SK-MEL-5 (cell line): ENCODE measurements around the gene ANKRD30A. TPM values are rescaled to one million over a fixed set of nuclear protein-coding genes. Genes with fewer than 3 reads are reported as not detected.
A peak's percentile ranks its signal among the peaks of the same experiment; 100 is the strongest.
"Not testable (repeated sequence)": the region's sequence is repeated elsewhere in the genome, so short reads cannot be mapped to it uniquely, and the experiment has no call there.

Experiments
- DNase-seq: peaks from one replicate; pipeline ENCODE4 v3.0.0-alpha.2; 2016; ENCODE audit warnings: low read depth, low spot score
- in situ Hi-C: cut with HindIII; loops from 2 replicates; pipeline ENCODE4 v1.10.0; 2016; ENCODE audit warnings: low sequenced_read_pairs, high pct_unique_total_duplicates, low pct_unique_long_range_greater_than_20kb
- total RNA-seq: library from RNA; depleted of rRNA; stranded (reverse); fragments of >200 nt; shearing (Covaris generic); gene quantifications from 2 replicates; pipeline ENCODE4 v1.2.3, GENCODE V29; 2014

Gene ANKRD30A
- total RNA-seq, 1 experiment from 2014 or later: not detected

DNA sequence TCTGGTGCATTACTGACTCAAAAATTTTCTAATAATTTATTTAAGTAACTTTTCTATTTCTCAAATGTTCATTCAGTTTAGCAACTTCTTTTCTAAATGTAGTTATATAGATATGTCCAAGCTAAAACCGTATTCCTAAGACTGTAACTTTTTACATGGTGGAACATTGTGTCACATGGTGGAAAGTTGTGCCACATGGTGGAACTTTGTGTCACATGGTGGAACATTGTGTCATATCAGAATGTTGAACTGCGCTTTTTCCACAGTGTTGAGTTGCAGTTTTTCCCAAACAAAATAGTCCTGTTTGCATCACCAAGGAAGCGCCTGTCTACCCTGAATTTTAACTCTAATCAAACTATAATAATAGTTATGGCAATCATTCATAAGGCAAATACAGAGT is 109.3 kb downstream of the ANKRD30A start:
- no peak for DNase-seq
- in situ Hi-C loops: no loop called here

DNA sequence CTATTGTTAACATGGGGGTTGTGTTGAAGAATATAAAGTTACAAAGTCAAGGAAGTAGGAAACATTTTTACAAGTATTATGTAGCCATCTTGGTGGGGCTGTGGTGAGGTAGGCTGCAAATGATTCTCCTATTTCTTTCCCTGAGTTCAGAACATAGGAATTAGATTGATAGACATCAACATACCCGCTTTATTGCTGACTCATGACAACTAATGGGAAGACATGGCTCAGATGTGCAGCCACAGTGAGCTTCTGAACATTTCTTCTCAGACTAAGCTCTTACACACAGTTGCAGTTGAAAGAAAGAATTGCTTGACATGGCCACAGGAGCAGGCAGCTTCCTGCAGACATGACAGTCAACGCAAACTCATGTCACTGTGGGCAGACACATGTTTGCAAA is 110.7 kb downstream of the ANKRD30A start:
- in situ Hi-C loops: no loop called here
- no peak for DNase-seq

DNA sequence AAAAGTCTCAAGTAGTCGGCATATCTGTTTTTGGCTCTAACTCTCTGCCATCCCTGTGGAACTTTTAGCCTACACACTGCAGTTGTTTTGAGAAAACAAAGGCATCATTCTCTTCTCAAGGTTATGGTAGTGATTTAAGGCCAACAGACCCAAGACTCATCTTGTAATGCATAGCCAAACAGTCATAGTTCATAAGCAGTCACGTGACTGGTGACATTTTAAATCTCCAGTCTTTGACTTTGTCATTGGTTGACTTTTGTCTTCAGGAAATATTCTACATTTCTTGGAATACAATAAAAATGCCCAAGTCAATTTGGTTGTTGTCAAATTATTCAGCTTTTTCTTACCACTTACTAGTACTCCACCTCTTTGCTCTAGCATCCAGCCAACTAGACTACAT is 114.8 kb downstream of the ANKRD30A start:
- in situ Hi-C loops: no loop called here

DNA sequence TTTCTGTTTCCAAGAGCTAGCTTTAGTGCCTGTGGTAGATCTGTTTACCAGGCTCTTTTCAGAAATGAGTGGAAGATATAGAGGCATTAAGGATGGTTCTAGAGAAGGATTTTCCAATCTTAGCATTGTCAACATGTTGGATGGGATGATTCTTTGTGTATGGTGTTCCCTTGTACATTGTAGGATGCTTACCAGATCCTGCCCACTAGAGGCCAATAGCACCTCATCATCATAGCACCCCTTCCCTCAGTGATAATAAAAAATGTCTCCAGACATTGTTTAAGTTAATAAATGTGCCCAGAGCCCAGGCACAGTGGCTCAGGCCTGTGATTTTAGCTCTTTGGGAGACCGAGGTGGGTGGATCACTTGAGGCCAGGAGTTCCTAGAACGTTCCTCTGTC is 121.2 kb downstream of the ANKRD30A start:
- no peak for DNase-seq
- in situ Hi-C loops: no loop called here

More for the DNA sequence above, 114.8 kb downstream of the ANKRD30A start:
- no peak for DNase-seq

DNA sequence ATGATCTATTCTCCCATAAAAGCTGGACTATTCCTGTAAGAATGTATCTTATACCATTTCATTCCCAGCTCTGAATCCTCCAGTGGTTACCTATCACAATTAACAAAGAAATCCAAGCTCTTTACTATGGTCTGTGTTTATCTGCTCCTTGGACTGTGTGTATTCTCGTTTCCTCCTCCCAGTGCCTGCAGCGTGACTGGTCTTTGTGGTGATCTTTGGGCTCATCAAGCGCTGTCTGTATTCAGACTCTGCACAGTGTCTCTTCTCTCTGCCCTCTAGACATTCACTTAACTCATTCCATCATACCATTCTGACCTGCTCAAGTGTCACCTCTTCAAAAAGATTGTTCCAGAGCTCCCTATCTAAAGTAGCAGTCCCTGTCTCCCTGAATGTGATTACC is 130.4 kb downstream of the ANKRD30A start:
- in situ Hi-C loops: not testable (repeated sequence)

DNA sequence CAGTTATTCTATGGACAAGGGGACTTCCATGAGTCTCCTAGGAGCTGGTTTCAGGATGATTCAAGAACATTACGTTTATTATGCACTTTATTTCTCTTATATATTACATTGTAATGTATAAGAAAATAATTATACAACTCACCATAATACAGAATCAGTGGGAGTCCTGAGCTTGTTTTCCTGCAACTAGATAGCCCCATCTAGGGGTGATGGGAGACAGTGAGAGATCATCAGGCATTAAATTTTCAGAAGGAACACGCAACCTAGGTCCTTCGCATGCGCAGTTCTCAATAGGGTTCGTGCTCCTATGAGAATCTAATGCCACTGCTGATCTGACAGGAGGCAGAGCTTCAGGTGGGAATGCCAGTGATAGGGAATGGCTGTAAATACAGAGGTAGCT is 137.9 kb downstream of the ANKRD30A start:
- DNase-seq: peak; percentile 60
- in situ Hi-C loops: no loop called here

More for the DNA sequence above, 130.4 kb downstream of the ANKRD30A start:
- not testable (repeated sequence) for DNase-seq

DNA sequence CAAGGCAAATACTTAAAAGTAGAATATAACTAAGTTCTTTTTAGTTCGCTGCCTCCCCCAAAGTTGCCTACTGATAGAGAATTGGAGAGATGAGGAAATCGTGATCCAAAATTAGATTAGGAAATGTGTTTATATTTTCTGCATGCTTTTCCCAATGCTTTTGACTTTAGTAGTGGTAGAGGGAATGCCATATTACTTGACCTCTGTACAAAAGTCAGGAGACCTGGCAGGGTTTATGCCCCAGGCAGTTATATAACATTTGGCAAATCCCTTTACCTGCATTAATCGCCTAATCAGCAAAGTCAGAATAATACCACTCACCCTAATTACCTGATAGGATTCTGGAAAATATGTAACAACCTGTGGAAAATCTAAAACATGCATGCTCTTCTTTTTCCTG is 142.9 kb downstream of the ANKRD30A start:
- no peak for DNase-seq
- in situ Hi-C loops: no loop called here

DNA sequence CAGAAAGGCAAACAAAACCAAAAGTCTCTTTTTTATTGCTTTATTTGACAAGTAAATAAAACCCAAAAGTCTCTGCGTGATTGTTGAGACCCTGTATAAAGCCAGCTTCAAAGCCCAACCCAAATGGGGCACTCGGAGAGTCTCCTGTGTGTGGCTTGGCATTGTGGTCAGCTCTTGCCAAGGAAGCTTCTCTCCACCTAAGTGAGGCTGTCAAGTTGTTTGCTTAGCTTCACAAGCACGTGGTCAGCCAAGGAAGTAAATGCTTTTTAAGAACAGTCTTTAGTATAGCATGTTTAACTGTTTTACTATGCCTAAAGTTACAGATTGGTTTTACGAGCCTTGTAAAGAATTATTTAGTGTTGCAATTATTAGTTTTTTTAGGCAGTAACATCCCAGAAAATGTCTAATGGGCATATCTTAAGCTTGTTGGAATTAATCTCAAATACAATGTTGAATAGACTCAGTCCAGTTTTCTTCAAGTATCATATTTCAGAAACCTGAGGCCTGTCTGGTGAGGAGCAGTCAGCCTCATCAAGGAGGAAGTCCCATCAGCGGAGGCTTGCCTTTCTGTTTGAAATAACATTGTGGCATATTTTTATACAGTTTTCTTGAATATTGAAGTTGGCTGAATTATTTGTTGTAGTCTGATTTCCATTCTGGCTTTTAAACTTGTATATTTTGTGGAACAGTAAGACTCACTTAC is 144.3 kb downstream of the ANKRD30A start:
- DNase-seq: no peak
- in situ Hi-C loops: no loop called here

DNA sequence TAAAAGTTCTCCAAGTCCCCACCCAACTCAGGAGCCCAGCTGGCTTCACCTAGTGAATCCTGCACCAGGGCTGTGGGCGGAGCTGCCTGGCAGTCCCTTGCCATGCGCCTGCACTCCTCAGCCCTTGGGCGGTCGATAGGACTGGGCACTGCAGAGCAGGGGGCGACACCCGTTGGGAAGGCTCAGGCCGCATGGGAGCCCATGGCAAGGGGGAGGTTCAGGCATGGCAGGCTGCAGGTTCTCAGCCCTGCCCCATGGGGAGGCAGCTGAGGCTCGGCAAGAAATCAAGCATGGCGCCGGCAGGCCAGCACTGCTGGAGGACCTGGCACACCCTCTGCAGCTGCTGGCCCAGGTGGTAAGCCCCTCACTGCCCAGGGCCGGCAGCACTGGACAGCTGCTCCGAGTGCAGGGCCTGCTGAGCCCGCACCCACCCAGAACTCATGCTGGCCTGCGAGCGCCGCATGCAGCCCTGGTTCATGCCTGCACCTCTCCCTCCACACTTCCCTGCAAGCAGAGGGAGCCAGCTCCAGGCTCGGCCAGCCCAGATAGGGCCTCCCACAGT is 149.9 kb downstream of the ANKRD30A start:
- in situ Hi-C loops: no loop called here

DNA sequence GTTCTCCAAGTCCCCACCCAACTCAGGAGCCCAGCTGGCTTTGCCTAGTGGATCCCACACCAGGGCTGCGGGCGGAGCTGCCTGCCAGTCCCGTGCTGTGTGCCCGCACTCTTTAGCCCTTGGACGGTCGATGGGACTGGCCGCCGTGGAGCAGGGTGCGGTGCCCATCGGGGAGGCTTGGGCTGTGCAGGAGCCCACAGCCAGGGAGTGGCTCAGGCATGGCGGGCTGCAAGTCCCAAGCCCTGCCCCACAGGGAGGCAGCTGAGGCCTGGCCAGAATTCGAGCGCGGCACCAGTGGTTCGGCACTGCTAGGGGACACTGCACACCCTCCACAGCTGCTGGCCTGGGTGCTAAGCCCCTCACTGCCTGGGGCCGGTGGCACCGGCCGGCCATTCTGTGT is 159.7 kb downstream of the ANKRD30A start:
- DNase-seq: no peak
- in situ Hi-C loops: no loop called here

More for the DNA sequence above, 149.9 kb downstream of the ANKRD30A start:
- no peak for DNase-seq

DNA sequence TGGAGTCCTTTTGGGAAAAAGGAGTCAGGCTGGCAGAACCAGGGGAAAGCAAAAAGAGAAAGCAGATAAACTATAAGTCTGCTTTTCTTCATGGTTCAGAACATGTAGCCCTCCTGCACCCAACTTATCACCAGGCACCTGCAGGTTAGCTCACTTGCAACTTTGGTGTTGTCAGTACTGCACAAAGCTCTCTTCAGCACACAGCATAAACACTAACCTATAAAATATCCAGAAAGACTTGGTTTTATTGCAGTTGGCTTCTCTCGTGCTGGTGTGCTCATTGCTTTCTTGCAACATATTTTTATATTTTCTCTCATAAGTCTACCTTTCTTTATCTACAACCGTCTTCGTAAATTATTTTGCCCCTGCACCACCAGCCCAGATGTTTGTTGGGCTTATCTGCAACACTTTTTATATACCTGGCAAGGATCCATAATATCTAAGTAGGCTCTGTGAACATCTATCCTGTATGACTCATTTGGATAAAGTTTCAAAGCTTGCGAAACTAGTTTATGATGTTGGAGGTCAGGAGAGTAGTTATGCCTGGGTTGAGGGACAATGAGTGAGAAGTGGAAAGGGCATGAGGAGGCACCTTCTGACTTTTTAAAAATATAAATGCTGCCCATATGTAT is 164.6 kb downstream of the ANKRD30A start:
- no peak for DNase-seq
- in situ Hi-C loops: no loop called here

DNA sequence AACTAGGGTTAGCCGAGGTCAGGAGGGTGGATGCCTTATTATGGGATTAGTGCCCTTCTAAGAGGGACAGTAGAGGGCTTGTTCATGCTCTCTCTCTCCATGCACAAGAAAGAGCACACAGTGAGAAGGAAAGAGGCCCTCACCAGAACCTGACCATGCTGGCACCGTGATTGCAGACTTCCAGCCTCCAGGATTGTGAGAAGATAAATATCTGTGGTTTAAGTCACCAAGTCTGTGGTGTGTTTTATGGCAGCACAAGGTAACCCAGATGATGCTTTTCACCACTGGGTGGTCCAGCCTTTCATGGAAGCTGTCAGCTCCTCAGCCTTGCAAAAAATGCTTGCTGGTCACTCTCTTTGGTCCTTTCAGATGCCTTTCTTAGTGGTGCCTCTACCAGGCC is 175.9 kb downstream of the ANKRD30A start:
- DNase-seq: no peak
- in situ Hi-C loops: no loop called here

DNA sequence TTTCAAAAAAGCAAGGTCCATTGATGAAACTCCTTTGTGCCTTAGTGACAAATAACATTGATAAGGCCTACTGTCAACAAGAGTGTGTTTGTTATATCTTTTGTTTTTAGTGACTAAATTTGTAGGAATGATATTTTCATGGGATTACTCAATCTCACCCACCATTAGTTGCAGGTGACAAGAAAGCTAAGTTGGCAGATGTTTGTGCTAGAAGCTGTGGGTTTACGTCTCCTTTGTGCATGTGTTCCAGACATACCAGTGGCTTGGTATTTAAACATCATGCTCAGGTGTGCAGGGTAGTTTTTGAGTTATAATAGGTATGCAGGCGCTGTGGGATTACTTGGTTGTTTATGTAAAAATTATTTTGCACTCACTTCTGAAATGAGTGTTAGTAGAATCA is 178.6 kb downstream of the ANKRD30A start:
- DNase-seq: no peak
- in situ Hi-C loops: no loop called here

DNA sequence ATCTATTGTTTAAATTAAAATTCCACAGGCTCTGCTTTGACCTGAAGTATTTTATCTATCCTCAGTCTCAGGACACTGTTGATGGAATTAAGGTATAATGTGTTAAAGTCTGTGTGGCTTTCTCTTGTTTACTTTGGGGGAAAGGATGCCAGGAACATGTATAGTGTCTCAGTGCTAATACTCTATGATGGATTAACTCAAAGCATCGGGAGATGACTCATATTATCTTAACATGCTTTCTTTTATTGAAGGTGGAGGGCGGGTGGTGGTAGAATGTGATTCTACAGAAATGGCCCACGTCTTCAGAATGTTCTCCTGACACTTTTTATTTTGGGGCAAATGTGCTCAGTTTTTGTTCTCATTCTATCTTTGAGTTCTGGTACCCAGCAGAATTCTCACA is 189.0 kb downstream of the ANKRD30A start:
- DNase-seq: no peak
- in situ Hi-C loops: no loop called here

DNA sequence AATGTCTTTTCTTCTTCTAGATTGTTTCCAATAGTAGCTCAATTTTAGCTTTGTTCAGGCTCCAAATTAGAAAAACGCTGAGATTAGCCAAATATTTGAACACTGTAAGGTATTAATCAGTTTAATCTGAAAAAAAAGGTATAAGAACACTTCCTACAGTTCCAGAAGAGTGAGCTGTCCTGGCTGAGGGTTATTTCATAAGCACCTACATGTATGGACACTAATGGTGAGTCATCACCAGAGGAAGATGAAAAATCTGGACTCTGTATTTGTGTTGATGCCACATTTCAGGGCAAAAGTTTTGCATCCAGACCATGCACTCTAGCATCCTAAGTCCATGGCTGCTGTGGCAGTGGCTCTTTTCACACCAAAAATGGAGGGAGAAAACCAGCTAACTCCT is 189.5 kb downstream of the ANKRD30A start:
- in situ Hi-C loops: no loop called here
- DNase-seq: no peak

DNA sequence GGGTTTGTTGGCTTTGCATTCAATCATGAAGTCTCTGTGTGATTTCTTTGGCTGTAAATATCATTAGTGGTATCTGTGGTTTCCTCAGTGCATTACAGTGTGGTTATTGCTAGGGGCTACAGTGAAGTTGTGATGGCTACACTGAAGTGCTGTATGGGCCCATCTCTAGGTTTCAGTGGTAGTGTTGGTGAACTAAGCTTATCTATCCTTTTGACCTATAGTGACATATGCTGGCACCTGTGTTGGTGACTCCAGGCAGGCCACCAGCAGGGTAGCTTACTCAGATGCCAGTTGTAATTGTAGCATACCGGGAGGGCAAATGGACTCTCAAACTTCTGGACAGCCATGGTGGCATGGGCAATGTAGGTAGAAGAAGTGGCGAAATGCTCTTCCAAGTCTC is 219.0 kb downstream of the ANKRD30A start:
- in situ Hi-C loops: no loop called here
- no peak for DNase-seq

DNA sequence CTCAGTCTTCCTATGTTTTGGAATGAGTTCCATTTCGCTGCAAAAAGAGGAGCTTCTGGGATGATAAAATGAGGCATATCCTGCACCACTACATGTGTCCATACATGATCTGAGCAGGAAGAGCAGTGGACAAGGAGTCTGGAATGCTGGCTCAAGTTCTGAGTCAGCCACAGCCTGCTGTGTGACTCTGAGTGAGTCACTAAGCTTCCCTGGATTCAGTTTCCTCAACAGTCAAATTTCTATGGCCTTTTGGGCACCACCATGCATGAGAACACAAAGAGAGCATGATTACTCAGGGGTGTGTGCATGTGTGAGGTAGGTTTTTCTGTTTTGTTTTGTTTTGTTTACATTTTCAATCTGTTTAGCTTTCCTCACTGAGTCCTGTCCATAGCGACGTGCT is 254.6 kb downstream of the ANKRD30A start:
- in situ Hi-C loops: no loop called here
- no peak for DNase-seq

DNA sequence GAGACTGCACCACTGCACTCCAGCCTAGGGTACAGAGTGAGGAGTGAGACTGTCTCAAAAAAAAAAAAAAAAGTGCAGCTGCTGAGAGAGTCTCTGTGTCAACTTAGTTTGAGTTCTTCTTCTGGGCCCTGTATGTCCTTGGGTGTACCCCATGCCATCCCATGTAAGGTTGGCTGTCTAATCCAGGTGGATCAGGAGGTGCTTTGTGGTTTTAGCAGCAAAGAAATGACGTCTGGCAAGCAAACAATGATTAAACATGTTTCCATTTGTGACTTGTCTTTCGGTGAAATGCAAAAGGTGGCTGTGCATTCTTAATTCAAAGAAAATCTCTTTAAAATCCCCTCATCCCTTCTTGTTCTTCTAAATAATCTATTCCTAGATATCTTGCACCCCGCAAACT is 255.9 kb downstream of the ANKRD30A start:
- DNase-seq: no peak
- in situ Hi-C loops: no loop called here

DNA sequence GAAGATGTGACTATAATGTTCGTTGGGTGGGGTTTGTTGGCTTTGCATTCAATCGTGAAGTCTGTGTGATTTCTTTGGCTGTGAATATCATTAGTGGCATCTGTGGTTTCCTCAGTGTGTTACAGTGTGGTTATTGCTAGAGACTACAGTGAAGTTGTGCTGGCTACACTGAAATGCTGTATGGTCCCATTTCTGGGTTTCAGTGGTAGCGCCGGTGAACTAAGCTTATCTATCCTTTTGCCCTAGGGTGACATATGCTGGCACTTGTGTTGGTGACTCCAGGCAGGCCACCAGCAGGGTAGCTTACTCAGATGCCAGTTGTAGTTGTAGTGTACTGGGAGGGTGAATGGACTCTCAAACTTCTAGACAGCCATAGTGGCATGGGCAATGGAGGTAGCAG is 259.5 kb downstream of the ANKRD30A start:
- in situ Hi-C loops: no loop called here
- DNase-seq: no peak
